ENCODE measurements around the gene SYT14.
"Not testable (repeated sequence)": the region's sequence is repeated elsewhere in the genome, so short reads cannot be mapped to it uniquely, and the experiment has no call there.

The SYT14 gene

GRCh38 chr1:210027994-210028393 lies 90.0 kb downstream of the SYT14 start:
- no peak for DNase-seq (ENCODE audit: low spot score)

- no peak for DNase-seq (ENCODE audit: low spot score)
Observed at GRCh38 chr1:210031473-210031872, 93.5 kb downstream of the SYT14 start.

- no peak for DNase-seq (ENCODE audit: low spot score)
Observed at GRCh38 chr1:210043058-210043457, 105.0 kb downstream of the SYT14 start.

GRCh38 chr1:210049616-210050015 lies 111.6 kb downstream of the SYT14 start:
- DNase-seq (ENCODE audit: low spot score): no peak

GRCh38 chr1:210050491-210050890 lies 112.5 kb downstream of the SYT14 start:
- DNase-seq (ENCODE audit: low spot score): not testable (repeated sequence)

GRCh38 chr1:210053126-210053525 lies 115.1 kb downstream of the SYT14 start:
- no peak for DNase-seq (ENCODE audit: low spot score)

- no peak for DNase-seq (ENCODE audit: low spot score)
Observed at GRCh38 chr1:210057593-210057992, 119.6 kb downstream of the SYT14 start.

GRCh38 chr1:210061992-210062391 lies 124.0 kb downstream of the SYT14 start:
- DNase-seq (ENCODE audit: low spot score): no peak

- no peak for DNase-seq (ENCODE audit: low spot score)
Observed at GRCh38 chr1:210070531-210070930, 132.5 kb downstream of the SYT14 start.

- DNase-seq (ENCODE audit: low spot score): no peak
Observed at GRCh38 chr1:210072129-210072528, 134.1 kb downstream of the SYT14 start.

GRCh38 chr1:210072896-210073504 lies 135.0 kb downstream of the SYT14 start:
- no peak for DNase-seq (ENCODE audit: low spot score)

- DNase-seq (ENCODE audit: low spot score): no peak
Observed at GRCh38 chr1:210074904-210075303, 136.9 kb downstream of the SYT14 start.

- DNase-seq (ENCODE audit: low spot score): no peak
Observed at GRCh38 chr1:210076620-210077019, 138.6 kb downstream of the SYT14 start.

- DNase-seq (ENCODE audit: low spot score): no peak
Observed at GRCh38 chr1:210081494-210081893, 143.5 kb downstream of the SYT14 start.

GRCh38 chr1:210085359-210085758 lies 147.3 kb downstream of the SYT14 start:
- DNase-seq (ENCODE audit: low spot score): no peak

GRCh38 chr1:210087058-210087457 lies 149.0 kb downstream of the SYT14 start:
- DNase-seq (ENCODE audit: low spot score): no peak

- no peak for DNase-seq (ENCODE audit: low spot score)
Observed at GRCh38 chr1:210089855-210090254, 151.8 kb downstream of the SYT14 start.

GRCh38 chr1:210092366-210092765 lies 154.3 kb downstream of the SYT14 start:
- DNase-seq (ENCODE audit: low spot score): no peak

GRCh38 chr1:210093461-210093860 lies 155.4 kb downstream of the SYT14 start:
- no peak for DNase-seq (ENCODE audit: low spot score)

GRCh38 chr1:210098356-210098755 lies 160.3 kb downstream of the SYT14 start:
- DNase-seq (ENCODE audit: low spot score): no peak

GRCh38 chr1:210099921-210100320 lies 161.9 kb downstream of the SYT14 start:
- no peak for DNase-seq (ENCODE audit: low spot score)

- DNase-seq (ENCODE audit: low spot score): no peak
Observed at GRCh38 chr1:210104103-210104502, 166.1 kb downstream of the SYT14 start.

- not testable (repeated sequence) for DNase-seq (ENCODE audit: low spot score)
Observed at GRCh38 chr1:210112906-210113305, 174.9 kb downstream of the SYT14 start.

GRCh38 chr1:210117198-210117597 lies 179.2 kb downstream of the SYT14 start:
- no peak for DNase-seq (ENCODE audit: low spot score)

Data from SW480 (cell line).